CD14-positive monocyte (primary cell): ENCODE results near the gene MUC7. TPM values are rescaled to one million over a fixed set of nuclear protein-coding genes. Genes with fewer than 3 reads are reported as not detected.

ENCODE experiments used
- DNase-seq, 3 donors: peaks; one replicate each; pipeline ENCODE4 v3.0.0-alpha.2; 2011 to 2022
- H2AFZ ChIP-seq: 2 replicates; pipeline ENCODE4 v1.6.0; 2012; ENCODE audit warnings: mild to moderate bottlenecking, low read depth, low read length, inconsistent platforms; ENCODE audit not compliant: insufficient read depth, poor library complexity, severe bottlenecking
- H3K27ac ChIP-seq, 2 donors: 1 replicate in 1 of 2; 2 replicates in 1 of 2; pipeline ENCODE4 v1.5.1; 2012 to 2013; ENCODE audit warnings: low read length in 2 of 2, control low read depth in 1 of 2, inconsistent platforms in 1 of 2, low read depth in 1 of 2, mild to moderate bottlenecking in 1 of 2
- H3K27me3 ChIP-seq, 2 donors: one replicate each; pipeline versions ENCODE4 v1.6.0 to v1.6.1; 2011 to 2013; ENCODE audit warnings: low read length in 2 of 2; ENCODE audit not compliant: control insufficient read depth in 2 of 2, insufficient read depth in 2 of 2
- H3K36me3 ChIP-seq, 2 donors: replicated peaks in 1 of 2; 1 replicate in 1 of 2; 2 replicates in 1 of 2; pipeline versions ENCODE4 v1.5.1 to v1.6.1; 2012 to 2013; ENCODE audit warnings: low read length in 2 of 2, control low read depth in 1 of 2, inconsistent platforms in 1 of 2, mild to moderate bottlenecking in 1 of 2; ENCODE audit not compliant: insufficient read depth in 2 of 2, control insufficient read depth in 1 of 2
- H3K4me1 ChIP-seq, 2 donors: 1 replicate in 1 of 2; 2 replicates in 1 of 2; pipeline versions ENCODE4 v1.5.1 to v1.6.1; 2012 to 2013; ENCODE audit warnings: low read length in 2 of 2, control low read depth in 1 of 2, inconsistent platforms in 1 of 2, mild to moderate bottlenecking in 1 of 2, moderate library complexity in 1 of 2; ENCODE audit not compliant: insufficient read depth in 2 of 2, control insufficient read depth in 1 of 2
- H3K4me2 ChIP-seq: replicated peaks from 2 replicates; pipeline ENCODE3; 2012; ENCODE audit warnings: low read length, moderate library complexity, mild to moderate bottlenecking; ENCODE audit not compliant: poor library complexity, severe bottlenecking; ENCODE audit errors: extremely low read depth
- H3K4me3 ChIP-seq, 3 experiments: fragments of 200-600 bp in 1 of 3; sonication (generic) in 1 of 3; replicated peaks in 1 of 3; 1 replicate in 2 of 3; 2 replicates in 1 of 3; pipeline ENCODE4 v1.5.1; 2011 to 2013; ENCODE audit warnings: low read length in 3 of 3, mild to moderate bottlenecking in 3 of 3, control low read depth in 2 of 3, low read depth in 2 of 3, inconsistent platforms in 1 of 3, moderate library complexity in 1 of 3
- H3K79me2 ChIP-seq: 2 replicates; pipeline ENCODE4 v1.6.0; 2012; ENCODE audit warnings: mild to moderate bottlenecking, control low read depth, inconsistent platforms, low read length, moderate library complexity; ENCODE audit not compliant: insufficient read depth
- H3K9ac ChIP-seq: 2 replicates; pipeline ENCODE4 v1.6.0; 2017; ENCODE audit warnings: low read length, mild to moderate bottlenecking; ENCODE audit not compliant: insufficient read depth, poor library complexity, severe bottlenecking
- H3K9me3 ChIP-seq, 2 donors: replicated peaks in 1 of 2; 1 replicate in 1 of 2; 2 replicates in 1 of 2; pipeline versions ENCODE4 v1.5.1 to v1.6.1; 2012 to 2013; ENCODE audit warnings: low read length in 2 of 2, control low read depth in 1 of 2; ENCODE audit not compliant: control insufficient read depth in 1 of 2, insufficient read depth in 1 of 2
- H4K20me1 ChIP-seq: 2 replicates; pipeline ENCODE4 v1.6.0; 2012; ENCODE audit warnings: mild to moderate bottlenecking, low read length, control low read depth, moderate library complexity; ENCODE audit not compliant: insufficient read depth
- H3K27ac Mint-ChIP-seq, 7 donors: one replicate each; pipeline ENCODE4 v1.8.0; 2020; ENCODE audit warnings: mild to moderate bottlenecking in 7 of 7, mixed read lengths in 7 of 7, moderate library complexity in 6 of 7, inconsistent platforms in 2 of 7
- H3K27me3 Mint-ChIP-seq, 3 donors: one replicate each; pipeline ENCODE4 v1.8.0; 2021 to 2022; ENCODE audit warnings: low read depth in 3 of 3, mild to moderate bottlenecking in 3 of 3, mixed read lengths in 3 of 3, moderate library complexity in 3 of 3, inconsistent platforms in 1 of 3
- H3K36me3 Mint-ChIP-seq, 2 donors: one replicate each; pipeline ENCODE4 v1.8.0; 2020; ENCODE audit warnings: mixed read lengths in 2 of 2, inconsistent platforms in 1 of 2, mild to moderate bottlenecking in 1 of 2
- H3K4me1 Mint-ChIP-seq: one replicate; pipeline ENCODE4 v1.8.0; 2020; ENCODE audit warnings: mild to moderate bottlenecking, mixed read lengths
- H3K4me3 Mint-ChIP-seq, 2 donors: one replicate each; pipeline ENCODE4 v1.8.0; 2020; ENCODE audit warnings: mild to moderate bottlenecking in 2 of 2, mixed read lengths in 2 of 2, moderate library complexity in 1 of 2
- H3K9me3 Mint-ChIP-seq, 7 donors: one replicate each; pipeline ENCODE4 v1.8.0; 2020 to 2022; ENCODE audit warnings: mixed read lengths in 7 of 7, mild to moderate bottlenecking in 6 of 7, moderate library complexity in 6 of 7, inconsistent platforms in 2 of 7
- whole genome bisulfite sequencing: methylation state at CpG from one replicate; pipeline ENCODE4 v1.1.5; 2013; ENCODE audit warnings: missing lambda C conversion rate; ENCODE audit not compliant: insufficient coverage; 5-methylcytosine and 5-hydroxymethylcytosine counted together
- intact Hi-C, 2 donors: fragments of 100-400 bp; cut with micrococcal nuclease; formaldehyde crosslinking; loops; one replicate each; pipeline versions ENCODE4 v1.15.0 to v1.15.1; 2023
- polyA plus RNA-seq, 3 donors: library from polyadenylated mRNA; depleted of rRNA in 1 of 3; unstranded in 2 of 3; stranded (reverse) in 1 of 3; fragments of 300-500 nt in 2 of 3; fragments of >200 nt in 1 of 3; fragmentation: Illumina TruSeq in 2 of 3; gene quantifications; 1 replicate in 2 of 3; 2 replicates in 1 of 3; pipeline ENCODE4 v1.2.3, GENCODE V29; 2012 to 2021
- TF ChIP-seq, protein P1 (sequence below): fragments of 200-600 bp; IDR thresholded peaks from one replicate; pipeline ENCODE4 v1.8.0; 2022; ENCODE audit warnings: antibody characterized with exemption, mild to moderate bottlenecking

The MUC7 gene
- polyA plus RNA-seq, 3 donors, result not detected

DNA sequence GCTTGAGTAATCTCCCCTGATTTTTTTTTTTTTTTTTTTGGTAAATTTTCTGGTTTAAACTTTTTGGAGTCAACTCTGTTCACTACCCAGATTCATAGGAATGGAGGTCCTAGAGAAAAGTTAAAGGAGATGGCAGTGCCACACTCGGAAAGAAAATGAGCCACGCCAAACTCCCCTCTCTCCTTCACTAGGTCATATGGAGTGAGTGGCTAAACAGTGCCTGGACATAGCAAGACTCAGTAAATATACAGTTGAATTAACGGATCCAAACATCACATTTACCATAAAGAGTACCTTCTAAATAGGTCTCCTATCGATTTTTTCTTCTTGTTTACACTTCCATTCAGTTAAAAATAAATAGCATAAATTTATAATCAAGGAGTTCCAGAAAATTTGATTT lies 32.7 kb downstream of the MUC7 start:
- WGBS, result no CpG with 5 or more reads among the region's 4 CpGs

DNA sequence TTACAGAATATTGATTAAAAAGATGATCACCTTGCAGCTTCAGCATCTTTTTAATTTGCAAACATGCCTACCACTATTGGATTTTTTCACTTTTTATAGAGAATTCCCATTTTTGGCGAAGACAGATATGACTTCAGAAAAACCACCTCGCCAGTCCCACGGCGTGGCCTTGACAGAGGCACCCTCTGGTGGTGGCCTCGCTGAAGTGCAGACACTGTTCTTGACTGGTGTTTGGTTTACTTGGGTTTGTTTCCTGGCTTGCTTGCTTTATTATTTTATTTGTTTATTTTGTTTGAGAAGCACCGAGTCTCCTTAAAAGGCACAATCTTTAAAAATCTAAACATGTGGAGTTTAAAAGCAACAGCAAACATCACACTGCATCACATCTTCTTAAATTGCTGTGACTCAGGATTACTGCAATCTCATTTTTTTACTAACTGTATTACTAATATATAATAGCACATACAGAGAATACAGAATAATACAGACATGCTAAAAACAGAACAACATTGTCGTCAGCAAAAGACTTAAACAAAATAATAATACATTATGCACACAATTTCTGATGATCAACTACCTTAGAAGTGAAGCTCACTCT lies 33.3 kb downstream of the MUC7 start:
- WGBS, result 0% methylated on average over 2 of the region's 7 CpGs
- H4K20me1 ChIP-seq, result no peaks in the 10 kb centered on the region
- no peaks in the 10 kb centered on the region for H3K4me1 ChIP-seq
- TF ChIP-seq, protein P1, sequence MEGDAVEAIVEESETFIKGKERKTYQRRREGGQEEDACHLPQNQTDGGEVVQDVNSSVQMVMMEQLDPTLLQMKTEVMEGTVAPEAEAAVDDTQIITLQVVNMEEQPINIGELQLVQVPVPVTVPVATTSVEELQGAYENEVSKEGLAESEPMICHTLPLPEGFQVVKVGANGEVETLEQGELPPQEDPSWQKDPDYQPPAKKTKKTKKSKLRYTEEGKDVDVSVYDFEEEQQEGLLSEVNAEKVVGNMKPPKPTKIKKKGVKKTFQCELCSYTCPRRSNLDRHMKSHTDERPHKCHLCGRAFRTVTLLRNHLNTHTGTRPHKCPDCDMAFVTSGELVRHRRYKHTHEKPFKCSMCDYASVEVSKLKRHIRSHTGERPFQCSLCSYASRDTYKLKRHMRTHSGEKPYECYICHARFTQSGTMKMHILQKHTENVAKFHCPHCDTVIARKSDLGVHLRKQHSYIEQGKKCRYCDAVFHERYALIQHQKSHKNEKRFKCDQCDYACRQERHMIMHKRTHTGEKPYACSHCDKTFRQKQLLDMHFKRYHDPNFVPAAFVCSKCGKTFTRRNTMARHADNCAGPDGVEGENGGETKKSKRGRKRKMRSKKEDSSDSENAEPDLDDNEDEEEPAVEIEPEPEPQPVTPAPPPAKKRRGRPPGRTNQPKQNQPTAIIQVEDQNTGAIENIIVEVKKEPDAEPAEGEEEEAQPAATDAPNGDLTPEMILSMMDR, result peak; percentile 93
- Mint-ChIP-seq H3K9me3 (no peaks in the 10 kb centered on the region), H3K27ac (no peak overlapping the region), H3K27me3 (peaks cover 2 to 5% (median 3%) of the 10 kb centered on the region in 3 donors), H3K4me3 (no peak overlapping the region), H3K4me1 (no peaks in the 10 kb centered on the region), H3K36me3 (no peaks in the 10 kb centered on the region)
- H3K79me2 ChIP-seq, result no peaks in the 10 kb centered on the region
- peak; percentile 0 to 16 (median 14) for DNase-seq
- no peak overlapping the region for H3K4me3 ChIP-seq
- no peak overlapping the region for H2AFZ ChIP-seq
- no peaks in the 10 kb centered on the region for H3K9me3 ChIP-seq
- no peaks in the 10 kb centered on the region for H3K27me3 ChIP-seq
- no peak overlapping the region for H3K9ac ChIP-seq
- H3K27ac ChIP-seq, result no peak overlapping the region
- H3K4me2 ChIP-seq, result no peak overlapping the region
- H3K36me3 ChIP-seq, result no peaks in the 10 kb centered on the region
- intact Hi-C loops, result loop anchor here in 1 of 2 donors (5.0 kb wide), 1 partner anchor 813 kb away; no protein-coding TSS in a partner anchor

More for the DNA sequence above, 32.7 kb downstream of the MUC7 start:
- Histone ChIP-seq H3K4me1 (no peaks in the 10 kb centered on the region), H3K9me3 (no peaks in the 10 kb centered on the region), H3K79me2 (no peaks in the 10 kb centered on the region), H3K9ac (no peak overlapping the region), H3K27me3 (no peaks in the 10 kb centered on the region), H3K4me2 (no peak overlapping the region), H4K20me1 (no peaks in the 10 kb centered on the region), H2AFZ (no peak overlapping the region), H3K4me3 (no peak overlapping the region), H3K27ac (no peak overlapping the region), H3K36me3 (no peaks in the 10 kb centered on the region)
- no peak for DNase-seq
- Mint-ChIP-seq H3K36me3 (no peaks in the 10 kb centered on the region), H3K4me1 (no peaks in the 10 kb centered on the region), H3K27me3 (peaks cover 2 to 5% (median 3%) of the 10 kb centered on the region in 3 donors), H3K27ac (no peak overlapping the region), H3K9me3 (no peaks in the 10 kb centered on the region), H3K4me3 (no peak overlapping the region)
- intact Hi-C loops, result loop anchor here in 1 of 2 donors (5.0 kb wide), 1 partner anchor 812 kb away; no protein-coding TSS in a partner anchor
- TF ChIP-seq, protein P1, result no peak
